Activated effector memory CD4-positive, alpha-beta T cell treated with anti-CD3 and anti-CD28 coated beads, Interleukin-2, amount 50 U/mL, for 16 hours (primary cell): ENCODE results near the gene WASHC3.
"Not testable (repeated sequence)": the region's sequence is repeated elsewhere in the genome, so short reads cannot be mapped to it uniquely, and the experiment has no call there.

Source experiments
- DNase-seq: peaks from one replicate; pipeline ENCODE4 v3.0.0-alpha.2; 2020

WASHC3 gene, protein sequence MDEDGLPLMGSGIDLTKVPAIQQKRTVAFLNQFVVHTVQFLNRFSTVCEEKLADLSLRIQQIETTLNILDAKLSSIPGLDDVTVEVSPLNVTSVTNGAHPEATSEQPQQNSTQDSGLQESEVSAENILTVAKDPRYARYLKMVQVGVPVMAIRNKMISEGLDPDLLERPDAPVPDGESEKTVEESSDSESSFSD

DNA sequence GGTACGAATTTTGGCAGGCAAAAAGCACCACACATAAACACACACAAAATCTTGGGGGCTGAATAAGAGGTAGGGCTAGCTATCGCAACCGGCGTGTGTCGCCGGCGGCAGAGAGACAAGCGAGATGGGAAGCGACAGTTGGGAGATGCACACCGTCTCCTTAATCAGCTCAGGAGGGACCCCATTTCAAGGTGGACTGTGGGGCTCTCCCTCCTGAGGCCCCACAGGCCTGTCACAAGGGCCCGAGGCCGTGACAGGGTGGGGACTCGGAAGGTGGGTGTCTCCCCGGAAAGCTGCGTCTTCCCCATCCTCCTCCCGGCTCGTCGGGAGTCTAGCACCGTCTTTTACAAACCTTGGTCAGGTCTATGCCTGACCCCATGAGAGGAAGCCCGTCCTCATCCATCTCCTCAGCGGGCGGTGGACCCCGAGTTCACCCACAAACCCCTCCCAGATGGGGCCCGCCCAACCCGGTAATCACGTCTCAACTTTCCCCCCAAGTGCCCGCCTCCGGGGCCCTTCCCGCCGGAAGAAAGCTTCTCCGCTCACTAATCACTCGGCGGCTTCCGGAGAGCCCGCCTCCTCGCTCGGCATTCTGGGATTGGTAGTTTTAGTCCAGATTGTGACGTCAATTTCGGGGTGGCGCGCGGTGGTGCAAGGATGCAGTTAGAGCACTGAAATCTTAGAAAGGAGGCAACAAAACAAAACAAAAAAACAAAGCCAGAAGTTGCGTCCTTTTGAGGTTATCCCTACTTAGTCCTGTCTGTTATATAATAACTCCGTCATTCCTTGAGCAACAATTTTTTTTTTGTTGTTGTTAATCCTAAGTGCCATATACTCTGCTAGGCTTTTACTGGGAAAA lies at the start of gene WASHC3:
WASHC3 (minus strand) TSS at position 432 of the 859 bp plus-strand sequence; CDS start at position 403, 29 bp downstream.
- DNase-seq, result peak; percentile 98

GRCh38 chr12:102110782-102111181 lies 49.0 kb upstream of the WASHC3 start:
- no peak for DNase-seq

- no peak for DNase-seq
These were observed 46.2 kb upstream of the WASHC3 start for GRCh38 chr12:102107970-102108369.

DNA sequence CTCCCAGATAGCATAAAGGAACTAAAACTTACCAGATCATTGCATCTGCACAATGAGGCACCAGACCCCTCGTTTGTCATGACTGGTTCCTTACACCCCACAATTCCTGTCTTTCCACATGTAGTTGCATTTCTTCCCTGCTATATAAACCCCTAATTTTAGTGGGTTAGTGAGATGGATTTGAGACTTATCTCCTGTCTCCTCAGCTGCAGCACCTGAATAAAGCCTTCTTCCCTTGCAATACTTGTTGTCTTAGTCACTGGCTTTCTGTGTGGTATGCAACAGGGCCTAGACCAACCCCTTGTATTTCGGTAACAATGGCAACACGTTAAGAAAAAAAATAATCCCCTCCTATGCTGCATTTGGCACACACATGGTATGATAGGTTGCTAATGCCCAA lies 45.1 kb upstream of the WASHC3 start:
- no peak for DNase-seq

DNA sequence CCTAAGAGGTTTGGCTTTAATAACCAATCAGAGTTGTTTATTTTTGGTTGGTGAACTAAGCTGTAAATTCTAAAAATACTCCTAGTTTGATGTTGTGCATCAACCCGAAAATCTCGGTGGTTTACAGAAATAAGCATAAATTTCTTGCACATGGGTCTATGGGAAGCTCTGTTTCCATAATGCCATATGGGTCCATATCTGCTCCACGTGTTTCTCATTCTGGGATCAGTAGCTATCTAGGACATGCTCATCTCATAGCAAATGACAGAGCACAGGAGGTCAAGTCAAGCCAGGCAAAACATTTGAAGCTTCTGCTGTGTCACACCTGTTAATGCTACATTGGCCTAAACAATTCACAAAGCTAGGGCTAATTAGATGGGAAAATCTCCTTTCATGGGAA lies 35.1 kb upstream of the WASHC3 start:
- DNase-seq, result no peak

GRCh38 chr12:102095677-102096263 lies 34.0 kb upstream of the WASHC3 start:
- DNase-seq, result no peak

DNA sequence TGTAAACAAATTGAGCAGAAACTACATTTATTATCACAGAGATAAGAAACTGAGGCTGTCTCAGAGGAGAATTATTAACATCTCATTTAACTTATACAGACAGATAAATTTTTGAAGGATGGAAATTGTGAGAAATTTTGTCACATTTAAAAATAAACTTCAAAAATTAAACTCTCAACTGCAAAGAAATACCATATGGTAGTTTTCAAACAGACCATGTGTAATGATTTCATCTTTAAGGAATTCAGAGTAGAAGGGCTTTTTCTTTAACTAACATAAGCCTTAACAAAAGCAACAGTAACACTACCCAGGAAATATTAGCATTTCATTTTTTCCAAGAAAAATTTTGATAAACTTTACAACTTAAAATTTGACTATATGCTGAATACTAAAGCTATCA lies 31.5 kb upstream of the WASHC3 start:
- DNase-seq, result no peak

GRCh38 chr12:102089228-102089835 lies 27.5 kb upstream of the WASHC3 start:
- DNase-seq, result not testable (repeated sequence)

DNA sequence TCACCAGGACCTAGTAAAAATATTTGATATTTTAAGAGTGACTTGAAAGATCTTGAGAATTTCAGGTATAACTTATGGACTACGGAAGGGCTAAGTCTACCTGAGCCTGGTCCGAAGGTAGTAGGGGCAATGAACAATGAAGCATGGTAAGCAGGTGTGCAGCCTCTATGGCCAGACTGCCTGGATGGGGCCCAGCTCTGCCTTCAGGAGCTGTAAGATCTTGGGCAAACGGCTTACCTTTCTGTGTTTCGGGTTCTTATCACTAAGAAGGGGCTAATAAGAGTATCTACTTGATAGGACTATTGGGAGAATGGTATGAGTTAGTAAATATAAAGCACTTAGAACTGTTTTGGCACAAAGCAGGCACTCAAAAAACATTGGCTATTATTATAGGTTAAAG lies 19.1 kb upstream of the WASHC3 start:
- DNase-seq, result no peak

- DNase-seq, result not testable (repeated sequence)
These were observed 10.3 kb upstream of the WASHC3 start for GRCh38 chr12:102072092-102072491.

DNA sequence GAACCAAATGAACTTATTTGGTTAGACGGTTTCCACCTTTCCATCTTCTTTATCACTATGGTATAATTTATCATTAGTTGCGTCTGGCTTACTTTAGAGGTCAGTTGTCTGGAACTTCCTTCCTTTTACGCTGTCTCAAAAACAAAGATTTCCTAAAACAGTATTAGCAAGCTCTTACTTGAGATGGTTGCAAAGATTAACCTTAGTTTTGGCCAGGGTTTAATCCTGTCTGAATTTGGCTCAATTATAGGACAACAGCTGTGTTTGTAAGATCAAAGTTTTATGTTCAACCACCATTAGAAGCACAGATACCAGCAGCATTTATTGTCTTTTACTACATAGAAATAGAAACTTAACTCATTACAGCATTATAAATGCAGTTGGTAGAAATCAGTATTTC lies 7.9 kb upstream of the WASHC3 start:
- no peak for DNase-seq

DNA sequence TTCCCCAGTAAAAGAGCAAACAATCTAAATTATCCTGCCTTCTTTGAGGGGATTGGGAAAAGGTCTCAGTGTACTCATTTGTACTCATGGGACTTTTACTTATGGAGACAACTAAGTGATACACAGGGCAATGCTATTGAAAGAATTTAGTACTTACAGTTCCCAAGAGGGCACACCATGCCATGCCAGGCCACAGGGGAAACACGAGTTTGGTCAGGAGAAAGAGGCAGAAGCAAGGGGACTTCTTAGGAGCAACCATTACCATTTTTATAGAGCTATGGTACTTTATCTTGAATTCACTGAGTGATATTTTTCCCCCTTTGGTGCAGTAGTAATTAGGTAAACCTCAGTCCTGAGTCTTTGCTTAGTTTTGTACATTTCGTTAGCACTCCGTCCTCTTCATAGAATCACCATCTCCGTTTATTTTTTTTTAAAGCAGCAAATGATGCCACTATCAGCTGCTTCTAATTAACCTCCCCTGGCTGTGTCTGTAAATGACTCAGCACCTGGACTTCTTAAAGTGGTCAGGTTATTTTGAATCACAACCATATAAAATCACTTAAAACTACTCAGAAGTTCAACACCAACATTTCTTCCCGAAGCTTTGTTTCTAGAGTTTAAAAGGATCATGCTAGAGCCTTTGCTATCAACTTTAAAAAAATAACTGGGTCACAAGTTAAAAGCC lies 5.9 kb upstream of the WASHC3 start:
- DNase-seq, result no peak

- no peak for DNase-seq
These were observed 2.7 kb upstream of the WASHC3 start for GRCh38 chr12:102064476-102064875.

DNA sequence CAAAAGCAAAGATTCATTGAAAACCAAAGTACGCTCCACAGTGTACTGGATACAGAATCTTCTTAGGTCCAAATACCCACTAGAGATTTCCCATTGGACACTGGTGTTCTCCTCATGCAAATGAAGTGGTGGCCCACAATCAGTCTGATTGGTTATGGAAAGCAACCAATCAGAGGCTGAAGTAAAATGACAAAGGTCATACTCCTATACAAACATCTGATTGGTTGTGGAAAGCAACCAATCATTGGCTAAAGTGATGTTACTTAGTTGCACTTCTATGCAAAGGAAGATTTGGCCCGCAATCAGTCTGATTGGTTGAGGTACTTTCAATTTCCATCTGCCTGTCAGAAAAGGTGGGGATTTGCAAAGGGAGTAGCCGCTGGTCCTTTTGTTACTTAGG lies 1.3 kb upstream of the WASHC3 start:
- no peak for DNase-seq

DNA sequence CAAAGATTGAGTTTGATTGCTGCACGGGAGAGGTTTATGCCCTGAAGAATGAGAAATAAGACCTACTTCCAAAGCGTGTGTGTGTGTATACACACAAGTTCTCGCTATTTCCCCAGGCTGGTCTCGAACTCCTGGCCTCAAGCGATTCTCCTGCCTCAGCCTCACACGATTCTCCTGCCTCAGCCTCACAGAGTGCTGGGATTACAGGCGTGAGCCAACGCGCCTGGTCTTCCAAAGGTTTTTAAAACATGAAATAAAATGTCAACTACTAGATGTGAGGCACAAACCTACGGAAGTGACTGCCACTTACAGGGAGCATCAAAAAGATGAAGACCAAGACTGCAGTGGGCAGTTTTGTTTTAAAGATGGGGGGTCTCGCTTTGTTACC lies 622 bp upstream of the WASHC3 start:
- DNase-seq, result no peak

- DNase-seq, result no peak
These were observed 663 bp downstream of the WASHC3 start for GRCh38 chr12:102061096-102061559.

- DNase-seq, result no peak
These were observed 2.4 kb downstream of the WASHC3 start for GRCh38 chr12:102059343-102059742.

- DNase-seq, result no peak
These were observed 7.4 kb downstream of the WASHC3 start for GRCh38 chr12:102054345-102054744.

DNA sequence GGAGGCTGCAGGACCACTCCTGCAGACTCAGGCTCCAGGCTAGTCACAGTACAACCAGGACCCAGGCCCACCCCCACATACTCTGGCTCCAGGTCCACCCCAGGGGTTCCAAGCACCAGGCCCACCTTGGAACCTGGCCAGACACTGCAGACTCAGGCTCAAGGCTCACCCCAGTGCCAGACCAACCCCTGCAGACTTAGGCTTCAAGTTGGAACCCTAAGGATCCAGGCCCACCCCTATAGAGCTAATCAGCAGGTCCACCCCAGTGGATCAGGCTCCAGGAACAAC lies 8.8 kb downstream of the WASHC3 start:
- DNase-seq, result no peak

DNA sequence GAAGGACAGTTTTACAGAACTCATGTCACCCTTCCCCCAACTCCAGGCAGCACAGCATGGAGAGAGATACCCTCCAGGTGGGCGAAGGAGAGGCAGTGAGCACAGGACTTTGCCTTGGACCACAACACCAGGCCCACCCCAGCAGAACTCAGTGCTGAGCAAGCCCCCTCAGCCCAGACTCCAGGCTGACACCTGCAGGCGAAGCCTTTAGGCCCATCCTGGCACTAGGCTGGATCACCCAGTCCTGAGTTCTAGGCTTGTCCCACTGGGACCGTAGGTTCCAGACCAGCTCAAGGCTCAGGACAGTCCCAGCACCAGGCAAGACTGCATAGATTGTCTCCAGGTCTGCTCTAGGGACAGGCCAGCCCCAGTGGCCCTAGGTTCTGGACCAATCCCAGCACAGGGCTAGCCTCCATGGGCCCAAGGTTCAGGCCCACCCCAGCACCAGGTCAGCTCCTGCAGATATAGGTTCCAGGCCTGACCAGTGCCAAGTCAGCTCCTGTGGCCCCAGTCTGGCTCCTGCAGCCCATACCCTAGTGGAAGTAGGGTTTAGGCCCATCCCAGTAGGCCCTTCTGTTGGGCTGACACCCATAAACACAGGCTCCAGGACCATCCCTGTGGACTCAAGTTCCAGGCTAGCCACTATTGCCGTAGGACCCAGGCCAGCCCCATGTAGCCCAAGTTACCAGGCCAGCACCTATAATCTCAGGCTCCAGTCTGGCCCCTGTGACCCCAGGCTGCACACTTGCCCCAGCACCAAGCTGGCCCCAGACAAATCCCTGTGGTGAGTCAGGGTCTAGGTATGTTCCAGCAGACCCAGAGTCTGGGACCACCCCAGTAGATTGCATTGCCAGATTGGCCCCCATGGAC lies 9.4 kb downstream of the WASHC3 start:
- no peak for DNase-seq

- no peak for DNase-seq
These were observed 10.3 kb downstream of the WASHC3 start for GRCh38 chr12:102051431-102051965.
